Measurements from ENCODE around the gene SUMO4.

The SUMO4 gene

GRCh38 chr6:149410557-149410956 is 10.5 kb downstream of the SUMO4 start:
- POLR2A ChIA-PET, result no interaction called here
- DNase-seq (ENCODE audit: extremely low spot score), result no peak
- TF ChIP-seq, protein P1, sequence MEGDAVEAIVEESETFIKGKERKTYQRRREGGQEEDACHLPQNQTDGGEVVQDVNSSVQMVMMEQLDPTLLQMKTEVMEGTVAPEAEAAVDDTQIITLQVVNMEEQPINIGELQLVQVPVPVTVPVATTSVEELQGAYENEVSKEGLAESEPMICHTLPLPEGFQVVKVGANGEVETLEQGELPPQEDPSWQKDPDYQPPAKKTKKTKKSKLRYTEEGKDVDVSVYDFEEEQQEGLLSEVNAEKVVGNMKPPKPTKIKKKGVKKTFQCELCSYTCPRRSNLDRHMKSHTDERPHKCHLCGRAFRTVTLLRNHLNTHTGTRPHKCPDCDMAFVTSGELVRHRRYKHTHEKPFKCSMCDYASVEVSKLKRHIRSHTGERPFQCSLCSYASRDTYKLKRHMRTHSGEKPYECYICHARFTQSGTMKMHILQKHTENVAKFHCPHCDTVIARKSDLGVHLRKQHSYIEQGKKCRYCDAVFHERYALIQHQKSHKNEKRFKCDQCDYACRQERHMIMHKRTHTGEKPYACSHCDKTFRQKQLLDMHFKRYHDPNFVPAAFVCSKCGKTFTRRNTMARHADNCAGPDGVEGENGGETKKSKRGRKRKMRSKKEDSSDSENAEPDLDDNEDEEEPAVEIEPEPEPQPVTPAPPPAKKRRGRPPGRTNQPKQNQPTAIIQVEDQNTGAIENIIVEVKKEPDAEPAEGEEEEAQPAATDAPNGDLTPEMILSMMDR (IDR thresholded peaks at IDR 0.05; ENCODE audit: control extremely low read depth, extremely low read depth, low read depth, missing control alignments), result no peak
- CTCF ChIA-PET, result interaction anchor here (1.0 to 4.7 kb wide), 6 partner anchors 9 to 330 kb away, joined by 3 to 18 read pairs (median 4); no protein-coding TSS in a partner anchor

- TF ChIP-seq, protein P1 (IDR thresholded peaks at IDR 0.05; ENCODE audit: control extremely low read depth, extremely low read depth, low read depth, missing control alignments), result no peak
- CTCF ChIA-PET, result interaction anchor here (1.3 to 4.7 kb wide), 3 partner anchors 8 to 104 kb away, joined by 4 to 18 read pairs (median 4); no protein-coding TSS in a partner anchor
- POLR2A ChIA-PET, result no interaction called here
- DNase-seq (ENCODE audit: extremely low spot score), result no peak
Measured at GRCh38 chr6:149414009-149414408, 13.9 kb downstream of the SUMO4 start.

DNA sequence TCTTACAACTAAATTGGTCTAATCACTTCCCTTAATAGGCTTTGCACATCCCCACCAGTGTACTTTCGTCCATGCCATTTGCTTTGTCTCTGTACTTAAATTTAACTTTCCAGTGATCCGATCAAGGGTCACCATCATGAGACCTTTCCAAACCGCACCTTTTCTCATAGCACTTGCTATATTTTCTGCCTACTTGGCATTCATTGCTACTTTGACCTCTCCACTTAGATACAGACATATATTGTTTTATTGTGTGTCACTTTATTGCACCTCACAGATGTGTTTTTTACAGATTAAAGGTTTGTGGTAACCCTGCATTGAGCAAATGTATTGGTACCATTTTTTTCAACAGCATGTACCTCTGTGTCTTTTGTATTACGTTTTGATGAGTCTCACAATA is 14.8 kb downstream of the SUMO4 start:
- POLR2A ChIA-PET, result no interaction called here
- CTCF ChIA-PET, result interaction anchor here (4.7 kb wide), 1 partner anchor 17 kb away, joined by 18 read pairs; no protein-coding TSS in a partner anchor
- DNase-seq (ENCODE audit: extremely low spot score), result no peak
- TF ChIP-seq, protein P1 (IDR thresholded peaks at IDR 0.05; ENCODE audit: control extremely low read depth, extremely low read depth, low read depth, missing control alignments), result no peak

DNA sequence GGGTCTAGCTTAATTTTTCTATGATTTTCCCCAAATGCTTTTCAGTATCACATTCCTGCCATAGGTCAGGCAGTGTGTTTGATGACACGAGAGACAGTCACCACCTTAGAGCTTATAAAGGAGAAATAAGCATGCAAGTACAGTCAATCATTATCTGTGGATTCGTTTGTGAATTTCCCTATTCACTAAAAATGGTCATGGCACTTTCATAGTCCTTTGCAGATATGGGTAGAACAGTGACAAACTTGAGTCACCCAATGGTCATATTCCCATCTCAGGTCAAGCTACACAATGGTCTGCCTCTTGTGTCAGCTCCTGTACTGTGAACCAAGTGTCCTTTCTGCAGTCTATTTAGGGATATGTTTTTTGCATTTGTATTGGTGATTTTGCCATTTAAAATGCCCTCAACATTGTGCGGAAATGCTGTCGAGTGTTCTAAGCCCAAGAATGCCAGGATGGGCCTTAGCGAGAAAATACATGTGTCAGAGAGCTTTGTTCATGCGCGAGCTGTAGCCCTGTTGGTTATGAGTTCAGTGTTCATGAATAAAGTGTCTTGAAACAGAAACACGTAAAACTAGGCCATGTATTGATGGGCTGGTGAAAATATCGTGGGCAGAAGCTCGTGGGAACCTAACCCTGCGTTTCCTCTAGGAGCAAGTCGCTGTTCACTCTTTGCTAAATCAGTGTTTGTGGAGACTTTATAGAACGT is 19.8 kb downstream of the SUMO4 start:
- POLR2A ChIA-PET, result interaction anchor here (0.6 to 0.7 kb wide), 2 partner anchors 95 to 385 kb away, joined by 3 to 4 read pairs; no protein-coding TSS in a partner anchor
- no peak for DNase-seq (ENCODE audit: extremely low spot score)
- CTCF ChIA-PET, result interaction anchor here (1.0 to 4.8 kb wide), 10 partner anchors 8 to 391 kb away, joined by 3 to 49 read pairs (median 4); no protein-coding TSS in a partner anchor
- TF ChIP-seq, protein P1 (IDR thresholded peaks at IDR 0.05; ENCODE audit: control extremely low read depth, extremely low read depth, low read depth, missing control alignments), result no peak

GRCh38 chr6:149421132-149421531 is 21.1 kb downstream of the SUMO4 start:
- TF ChIP-seq, protein P1 (IDR thresholded peaks at IDR 0.05; ENCODE audit: control extremely low read depth, extremely low read depth, low read depth, missing control alignments), result no peak
- POLR2A ChIA-PET, result no interaction called here
- DNase-seq (ENCODE audit: extremely low spot score), result no peak
- CTCF ChIA-PET, result interaction anchor here (1.4 to 4.8 kb wide), 5 partner anchors 11 to 375 kb away, joined by 4 to 49 read pairs (median 8); no protein-coding TSS in a partner anchor

DNA sequence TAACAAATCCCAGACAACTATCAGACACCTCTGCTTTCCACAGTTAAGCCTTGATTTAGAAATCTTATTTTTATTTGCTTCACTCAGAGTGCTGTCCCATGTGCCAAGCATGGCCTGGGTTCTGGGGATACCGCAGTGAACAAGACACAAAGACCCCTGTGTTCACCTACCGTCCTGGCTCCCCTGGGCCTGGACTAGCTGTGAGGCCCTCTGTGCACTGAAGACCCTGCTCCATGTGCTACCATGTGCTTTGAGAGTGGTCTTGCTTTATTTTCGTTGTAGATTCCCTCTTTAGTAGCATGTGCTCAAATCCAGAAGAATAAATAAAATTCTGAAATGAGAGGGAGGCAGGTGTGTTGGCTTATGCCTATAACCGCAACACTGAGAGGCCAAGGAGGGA is 22.5 kb downstream of the SUMO4 start:
- TF ChIP-seq, protein P1 (IDR thresholded peaks at IDR 0.05; ENCODE audit: control extremely low read depth, extremely low read depth, low read depth, missing control alignments), result no peak
- ChIA-PET CTCF (interaction anchor here (1.5 to 4.8 kb wide), 3 partner anchors 9 to 341 kb away, joined by 3 to 49 read pairs (median 6); no protein-coding TSS in a partner anchor), POLR2A (no interaction called here)
- no peak for DNase-seq (ENCODE audit: extremely low spot score)
